ENCODE results near the gene MED12L.

Gene MED12L

DNA sequence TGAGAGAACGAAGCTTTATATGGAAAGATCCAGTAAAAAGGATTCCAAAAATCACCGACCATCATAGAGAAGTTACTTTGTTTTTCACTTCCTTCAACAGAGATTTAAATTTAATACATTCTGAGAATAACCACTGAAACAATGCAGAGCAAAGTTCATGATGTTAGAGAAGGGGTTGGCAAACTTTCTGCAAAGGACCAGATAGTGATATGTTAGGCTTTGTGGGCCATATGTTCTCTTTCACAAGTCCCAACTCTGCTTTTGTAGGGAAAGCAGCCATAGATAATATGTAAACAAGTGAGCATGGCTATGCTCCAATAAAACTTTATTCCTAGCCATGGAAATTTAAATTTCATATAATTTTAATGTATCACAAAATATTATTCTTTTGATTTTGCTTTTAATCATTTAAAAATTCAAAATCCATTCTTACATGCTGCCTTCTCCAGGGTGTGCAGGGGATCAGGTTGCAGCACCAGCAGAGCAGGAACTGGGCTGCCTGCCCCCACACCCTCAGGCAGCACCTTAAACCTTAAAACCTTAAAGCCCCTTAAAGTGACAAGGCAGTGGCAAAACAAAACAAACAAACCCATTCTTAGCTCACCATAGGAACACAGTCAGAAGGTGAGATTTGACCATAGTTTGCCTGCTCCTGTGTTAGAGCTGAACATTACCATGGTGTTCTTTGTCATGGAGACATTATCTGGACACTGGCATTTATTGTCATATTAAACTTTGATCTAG is 392.3 kb downstream of the MED12L start:
- no peak for DNase-seq

DNA sequence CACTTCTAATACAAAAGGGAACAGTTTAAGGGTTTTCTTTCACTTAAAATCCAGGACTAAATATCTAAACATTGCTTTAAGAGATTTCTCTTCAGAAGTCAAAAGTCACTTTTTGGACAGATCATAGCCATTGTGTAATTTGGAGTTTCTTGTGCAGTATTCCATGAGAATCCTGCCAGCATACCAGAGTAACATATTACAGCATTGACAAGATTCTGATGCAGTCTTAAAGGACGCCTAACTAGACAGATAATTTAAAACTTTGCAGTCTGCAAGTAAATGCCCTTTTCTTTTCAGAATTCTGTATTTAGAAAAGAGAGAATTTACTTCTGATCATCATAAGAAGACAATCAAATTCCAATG is 392.9 kb downstream of the MED12L start:
- no peak for DNase-seq

DNA sequence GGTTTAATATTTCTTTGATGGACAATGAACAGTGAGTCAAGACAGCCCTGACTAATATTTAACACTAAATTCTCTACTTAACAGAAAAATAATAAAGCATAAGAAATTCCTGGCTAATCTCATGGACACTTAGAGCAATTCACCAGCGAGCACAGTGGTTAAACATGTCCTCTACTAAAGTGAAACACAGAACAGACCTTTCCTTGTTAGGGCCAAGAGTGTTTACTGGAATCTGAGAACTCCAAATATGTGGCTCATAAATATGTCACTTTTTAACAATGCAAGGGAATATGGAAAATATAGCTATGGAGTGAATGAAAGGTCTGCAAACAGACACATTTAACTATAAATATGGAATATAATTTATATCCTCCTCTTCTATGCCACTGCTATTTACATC is 394.0 kb downstream of the MED12L start:
- DNase-seq: no peak

DNA sequence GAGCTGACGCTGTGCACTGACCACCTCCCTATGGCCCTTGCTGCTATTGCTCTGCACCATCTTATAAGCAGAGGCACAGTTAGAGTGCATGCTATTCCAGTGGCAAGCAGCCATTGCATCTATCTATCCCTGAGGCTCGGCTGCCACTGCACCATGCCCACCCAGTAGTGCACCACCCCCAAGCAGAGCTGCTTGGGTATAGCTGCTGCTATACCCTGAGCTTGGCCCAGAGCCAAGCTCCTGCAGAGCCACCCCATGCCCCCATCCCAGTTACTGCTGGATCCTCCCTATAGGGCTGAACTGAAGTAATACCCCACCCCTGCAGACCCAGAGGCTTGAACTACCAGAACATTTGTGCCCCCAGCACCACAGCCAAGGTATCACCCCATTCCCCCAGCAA is 395.0 kb downstream of the MED12L start:
- DNase-seq: no peak

DNA sequence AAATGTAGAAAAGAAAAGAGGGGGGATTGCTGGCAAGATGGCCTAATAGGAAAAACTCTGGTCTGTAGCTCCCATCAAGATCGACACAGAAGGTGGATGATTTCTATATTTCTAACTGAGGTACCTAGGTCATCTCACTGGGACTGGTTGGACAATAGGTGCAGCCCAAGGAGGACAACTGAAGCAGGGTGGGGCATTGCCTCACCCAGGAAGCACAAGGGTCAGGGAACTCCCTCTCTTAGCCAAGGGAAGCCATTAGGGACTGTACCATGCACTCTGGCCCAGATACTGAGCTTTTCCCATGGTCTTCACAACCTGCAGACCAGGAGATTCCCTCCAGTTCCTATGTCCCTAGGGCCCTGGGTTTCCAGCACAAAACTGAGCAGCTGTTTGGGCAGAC is 398.0 kb downstream of the MED12L start:
- DNase-seq: no peak

DNA sequence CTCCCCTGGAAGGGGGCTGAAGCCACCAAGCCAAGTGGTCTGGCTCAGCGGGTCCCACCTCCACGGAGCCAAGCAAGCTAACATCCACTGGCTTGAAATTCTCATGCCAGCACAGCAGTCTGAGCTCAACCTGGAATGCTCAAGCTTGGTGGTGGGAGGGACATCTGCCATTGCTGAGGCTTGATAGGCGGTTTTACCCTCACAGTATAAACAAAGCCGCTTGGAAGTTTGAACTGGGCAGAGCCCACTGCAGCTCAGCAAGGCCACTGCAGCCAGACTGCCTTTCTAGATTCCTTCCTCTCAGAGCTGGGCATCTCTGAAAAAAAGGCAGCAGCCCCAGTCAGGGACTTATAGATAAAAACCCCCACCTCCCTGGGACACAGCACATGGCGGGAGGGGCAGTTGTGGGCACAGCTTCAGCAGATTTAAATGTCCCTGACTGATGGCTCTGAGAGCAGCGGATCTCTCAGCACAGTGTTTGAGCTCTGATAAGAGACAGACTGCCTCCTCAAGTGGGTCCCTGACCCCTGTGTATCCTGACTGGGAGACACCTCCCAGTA is 398.6 kb downstream of the MED12L start:
- no peak for DNase-seq
